Hepatocyte (in vitro differentiated cells): ENCODE results near the gene GP1BB.
A peak's percentile ranks its signal among the peaks of the same experiment; 100 is the strongest.

Experiments used
- CTCF ChIP-seq: fragments of 200-600 bp; sonication (generic); IDR thresholded peaks from 2 replicates; pipeline ENCODE4 v1.5.1; 2016; ENCODE audit warnings: antibody characterized with exemption, mild to moderate bottlenecking; ENCODE audit not compliant: poor library complexity
- EZH2 ChIP-seq: fragments of 200-600 bp; sonication (generic); IDR thresholded peaks from 2 replicates; pipeline ENCODE4 v1.6.1; 2016; ENCODE audit warnings: antibody characterized with exemption, mild to moderate bottlenecking, borderline replicate concordance
- EZH2phosphoT487 ChIP-seq: fragments of 200-600 bp; sonication (generic); IDR thresholded peaks from one replicate; pipeline ENCODE4 v1.6.1; 2018; ENCODE audit warnings: antibody characterized with exemption, mild to moderate bottlenecking, low read depth, moderate library complexity; ENCODE audit not compliant: unreplicated experiment, severe bottlenecking

GRCh38 chr22:19723232-19723982 is at the start of gene GP1BB:
- no peak for TF ChIP-seq CTCF
- TF ChIP-seq EZH2, result peak; percentile 83
- TF ChIP-seq EZH2phosphoT487, result peak; percentile 23
